ENCODE data around the gene UGT2A1.
A peak's percentile ranks its signal among the peaks of the same experiment; 100 is the strongest.
"Not testable (repeated sequence)": the region's sequence is repeated elsewhere in the genome, so short reads cannot be mapped to it uniquely, and the experiment has no call there.

UGT2A1 gene

DNA sequence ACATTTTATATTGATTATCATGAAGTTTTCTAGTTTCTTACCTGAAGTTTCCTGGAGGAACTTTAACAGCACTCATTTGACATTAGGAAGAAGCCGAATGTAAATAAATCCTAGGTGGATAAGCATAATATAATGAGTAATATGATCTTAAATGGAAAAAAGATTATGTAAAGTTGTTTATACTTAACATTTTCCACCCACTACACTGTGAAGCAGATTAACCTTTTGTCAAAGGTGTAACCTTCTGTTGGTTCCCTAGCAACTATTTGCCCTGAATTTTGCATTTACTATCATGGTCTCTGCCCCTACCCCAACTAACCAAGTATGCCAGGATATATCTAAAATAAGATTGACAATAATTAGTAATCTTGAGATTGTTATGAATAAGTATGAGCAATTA, at the start of gene UGT2A1:
Gene UGT2A1 (minus strand): TSS at position 101 of the 400 bp plus-strand sequence. CDS start 5,603 bp downstream, outside the sequence.
- H3K4me3 ChIP-seq, result no peak within 1 kb of the TSS
- peak within 1 kb of the TSS in 1 of 21 experiments; percentile 41 for H3K27ac ChIP-seq

DNA sequence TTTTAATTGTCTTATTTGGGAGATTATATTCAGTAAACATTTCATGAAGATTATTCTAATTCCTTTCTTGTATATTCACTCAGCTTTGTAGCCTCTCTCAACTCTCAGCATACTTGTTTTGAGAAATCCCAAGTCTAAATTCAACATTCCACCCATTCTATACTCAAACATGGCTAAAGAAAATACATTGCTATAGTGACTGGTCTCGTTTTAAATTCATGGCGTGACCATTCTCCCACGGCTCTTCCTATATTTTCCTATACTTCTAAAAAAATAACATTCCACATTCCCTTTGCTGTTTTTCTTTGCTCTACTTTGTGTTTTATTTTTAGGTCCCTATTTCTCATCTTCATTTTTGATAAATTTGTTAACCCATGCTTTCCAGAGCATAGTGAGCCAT, 49.2 kb upstream of the UGT2A1 start:
- no peak overlapping the region for H3K27ac ChIP-seq
- no peak overlapping the region for H3K4me3 ChIP-seq

DNA sequence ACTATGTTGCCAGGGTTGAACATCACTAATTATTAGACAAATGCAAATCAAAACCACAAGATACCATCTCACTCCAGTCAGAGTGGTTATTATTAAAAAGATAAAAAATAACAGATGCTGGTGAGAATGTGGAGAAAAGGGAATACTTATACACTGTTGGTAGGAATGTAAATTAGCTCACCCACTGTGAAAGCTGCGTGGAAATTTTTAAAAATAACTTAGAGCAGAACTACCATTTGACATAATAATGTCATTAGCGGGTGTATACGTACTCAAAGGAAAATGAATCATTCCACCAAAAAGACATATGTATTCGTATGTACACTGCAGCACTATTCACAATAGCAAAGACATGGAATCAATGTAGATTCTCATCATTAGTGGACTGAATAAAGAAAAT, 48.6 kb upstream of the UGT2A1 start:
- no peak overlapping the region for H3K4me3 ChIP-seq
- H3K27ac ChIP-seq, result no peak overlapping the region

DNA sequence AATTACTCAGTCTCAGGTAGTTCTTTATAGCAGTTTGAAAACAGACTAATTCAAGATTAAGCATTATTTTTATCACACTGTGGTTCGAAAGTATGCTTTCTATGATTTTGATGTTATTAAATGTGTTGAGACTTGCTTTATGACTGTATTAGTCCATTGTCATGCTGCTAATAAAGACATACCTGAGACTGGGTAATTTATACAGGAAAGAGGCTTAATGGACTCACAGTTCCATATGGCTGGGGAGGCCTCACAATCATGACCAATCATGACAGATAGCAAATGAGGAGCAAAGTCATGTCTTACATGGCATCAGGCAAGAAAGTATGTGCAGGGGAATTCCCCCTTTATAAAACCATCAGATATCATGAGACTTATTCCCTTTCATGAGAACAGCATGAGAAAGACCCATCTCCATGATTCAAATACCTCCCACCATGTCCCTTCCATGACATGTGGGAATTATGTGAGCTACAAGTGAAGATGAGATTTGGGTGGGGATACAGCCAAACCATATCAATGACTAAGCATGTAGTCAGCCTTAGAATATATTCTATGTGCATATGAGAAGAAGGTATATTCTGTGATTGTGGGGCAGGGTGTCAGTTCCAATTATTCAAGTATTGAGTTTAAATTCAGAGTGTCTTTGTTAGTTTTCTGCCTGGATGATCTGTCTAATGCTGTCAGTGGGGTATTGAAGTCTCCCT, 44.6 kb upstream of the UGT2A1 start:
- H3K4me3 ChIP-seq, result no peak overlapping the region

DNA sequence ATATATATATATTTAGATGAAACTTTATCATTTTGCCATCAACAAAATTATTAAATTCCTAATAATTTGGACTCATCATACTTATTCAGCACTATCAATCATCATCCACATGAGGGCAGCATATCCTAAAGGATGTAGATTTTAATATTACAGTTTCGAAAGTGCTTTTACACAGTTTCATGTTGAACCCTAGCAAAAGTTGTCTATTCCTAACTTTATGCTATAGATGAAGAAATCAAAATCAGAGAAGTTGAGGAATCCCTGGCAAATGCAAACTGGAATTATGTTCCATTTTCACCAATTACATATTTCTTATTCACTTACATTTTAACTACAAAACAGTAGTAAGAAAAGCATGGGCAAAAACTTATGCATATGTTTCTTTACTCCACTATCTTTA, 36.6 kb upstream of the UGT2A1 start:
- no peak overlapping the region for H3K27ac ChIP-seq
- no peak overlapping the region for H3K4me3 ChIP-seq

More for the DNA sequence above, 44.6 kb upstream of the UGT2A1 start:
- H3K27ac ChIP-seq, result no peak overlapping the region

DNA sequence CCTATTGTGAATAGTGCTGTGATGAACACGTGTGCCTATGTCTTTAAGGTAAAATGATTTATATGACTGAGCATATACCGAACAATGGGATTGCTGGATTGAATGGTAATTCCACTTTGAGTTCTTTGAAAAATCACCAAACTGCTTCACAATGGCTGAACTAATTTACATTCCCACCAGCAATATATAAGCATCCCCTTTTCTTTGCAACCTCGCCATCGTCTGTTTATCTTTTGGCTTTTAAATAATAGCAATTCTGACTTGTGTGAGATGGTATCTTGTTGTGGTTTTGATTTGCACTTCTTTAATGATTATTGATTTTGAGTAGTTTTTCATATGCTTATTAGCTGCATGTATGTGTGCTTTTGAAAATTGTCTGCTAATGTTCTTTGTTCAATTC, 31.8 kb upstream of the UGT2A1 start:
- H3K4me3 ChIP-seq, result no peak overlapping the region
- H3K27ac ChIP-seq, result no peak overlapping the region

DNA sequence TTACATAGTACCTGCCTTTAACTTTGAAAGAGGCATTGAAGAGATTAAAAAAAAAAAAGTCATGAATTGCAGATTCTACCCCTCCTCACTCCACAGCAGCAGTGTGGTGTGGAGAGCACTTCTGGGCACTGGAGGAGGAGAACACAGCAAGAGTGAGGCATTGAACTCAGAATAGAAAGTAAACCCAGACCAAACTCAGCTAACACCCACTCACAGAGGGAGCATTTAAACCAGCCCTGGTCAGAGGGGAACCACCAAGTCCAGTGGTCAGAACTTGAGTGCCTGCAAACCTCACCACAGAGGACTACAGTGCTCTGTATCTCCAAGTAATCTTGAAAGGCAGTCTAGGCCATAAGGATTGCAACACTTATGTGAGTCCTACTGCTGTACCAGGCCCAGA, 15.6 kb upstream of the UGT2A1 start:
- H3K4me3 ChIP-seq, result no peak overlapping the region
- no peak overlapping the region for H3K27ac ChIP-seq

DNA sequence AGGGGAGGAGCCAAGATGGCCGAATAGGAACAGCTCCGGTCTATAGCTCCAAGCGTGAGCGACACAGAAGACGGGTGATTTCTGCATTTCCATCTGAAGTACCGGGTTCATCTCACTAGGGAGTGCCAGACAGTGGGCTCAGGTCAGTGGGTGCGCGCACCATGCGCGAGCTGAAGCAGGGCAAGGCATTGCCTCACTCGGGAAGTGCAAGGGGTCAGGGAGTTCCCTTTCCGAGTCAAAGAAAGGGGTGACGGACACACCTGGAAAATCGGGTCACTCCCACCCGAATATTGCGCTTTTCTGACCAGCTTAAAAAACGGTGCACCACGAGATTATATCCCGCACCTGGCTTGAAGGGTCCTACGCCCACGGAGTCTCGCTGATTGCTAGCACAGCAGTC, 11.0 kb upstream of the UGT2A1 start:
- not testable (repeated sequence) for H3K4me3 ChIP-seq, H3K27ac ChIP-seq

DNA sequence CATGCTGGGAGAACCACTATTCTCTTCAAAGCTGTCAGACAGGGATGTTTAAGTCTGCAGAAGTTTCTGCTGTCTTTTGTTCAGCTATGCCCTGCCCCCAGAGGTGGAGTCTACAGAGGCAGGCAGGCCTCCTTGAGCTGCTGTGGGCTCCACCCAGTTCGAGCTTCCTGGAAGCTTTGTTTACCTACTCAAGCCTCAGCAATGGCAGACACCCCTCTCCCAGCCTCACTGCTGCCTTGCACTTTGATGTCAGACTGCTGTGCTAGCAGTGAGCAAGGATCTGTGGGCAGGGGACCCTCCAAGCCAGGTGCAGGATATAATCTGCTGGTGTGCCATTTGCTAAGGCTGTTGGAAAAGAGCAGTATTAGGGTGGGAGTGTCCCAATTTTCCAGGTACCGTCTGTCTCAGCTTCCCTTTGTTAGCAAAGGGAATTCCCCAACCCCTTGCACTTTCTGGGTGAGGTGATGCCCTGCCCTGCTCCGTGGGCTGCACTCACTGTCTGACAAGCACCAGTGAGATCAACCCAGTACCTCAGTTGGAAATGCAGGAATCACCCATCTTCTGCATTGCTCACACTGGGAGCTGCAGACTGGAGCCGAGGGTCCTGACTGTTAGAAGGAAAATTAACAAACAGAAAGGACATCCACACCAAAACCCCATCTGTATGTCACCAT, 8.2 kb upstream of the UGT2A1 start:
- not testable (repeated sequence) for H3K4me3 ChIP-seq, H3K27ac ChIP-seq

DNA sequence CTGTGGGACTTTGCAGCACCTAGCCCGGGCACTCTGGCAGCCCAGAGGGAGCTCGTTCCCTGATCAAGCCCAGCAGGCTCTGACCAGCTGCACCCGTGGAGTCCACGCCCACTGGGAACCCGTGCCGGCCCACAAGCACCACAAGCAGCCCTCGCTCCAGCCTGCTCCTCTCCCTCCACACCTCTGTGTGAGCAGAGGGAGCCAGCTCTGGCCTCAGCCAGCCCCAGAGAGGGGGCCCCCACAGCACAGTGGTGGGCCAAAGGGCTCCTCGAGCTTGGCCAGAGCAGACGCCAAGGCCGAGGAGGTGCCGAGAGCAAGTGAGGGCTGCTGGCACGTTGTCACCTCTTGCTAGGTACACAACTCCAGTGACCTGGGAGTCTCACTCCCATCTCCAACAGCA, 5.1 kb upstream of the UGT2A1 start:
- Histone ChIP-seq H3K4me3 (no peak overlapping the region), H3K27ac (no peak overlapping the region)

DNA sequence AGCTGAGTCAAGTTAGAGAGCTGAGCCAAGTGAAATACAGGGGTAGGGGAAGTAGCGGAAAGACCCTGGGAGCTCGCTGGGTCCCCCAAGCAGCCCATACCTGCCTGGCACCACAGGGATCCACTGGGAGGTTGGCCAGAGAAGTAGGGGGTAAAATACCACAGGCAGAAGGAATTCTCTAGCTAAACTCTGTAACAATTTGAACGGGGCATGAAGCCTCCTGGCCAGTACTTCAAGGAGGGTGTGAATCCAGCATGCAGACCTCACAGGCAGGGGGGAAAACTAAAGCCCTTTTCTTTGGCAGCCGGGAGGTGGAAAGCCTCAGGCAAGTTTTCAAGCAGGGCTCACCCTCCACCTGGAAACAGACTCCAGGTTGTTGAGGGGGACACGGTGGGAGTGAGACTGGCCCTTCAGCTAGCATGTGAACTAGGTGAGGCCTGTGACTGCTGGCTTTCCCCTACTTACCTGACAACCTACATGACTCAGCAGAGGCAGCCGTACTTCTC, 3.7 kb upstream of the UGT2A1 start:
- no peak overlapping the region for H3K27ac ChIP-seq
- no peak overlapping the region for H3K4me3 ChIP-seq

DNA sequence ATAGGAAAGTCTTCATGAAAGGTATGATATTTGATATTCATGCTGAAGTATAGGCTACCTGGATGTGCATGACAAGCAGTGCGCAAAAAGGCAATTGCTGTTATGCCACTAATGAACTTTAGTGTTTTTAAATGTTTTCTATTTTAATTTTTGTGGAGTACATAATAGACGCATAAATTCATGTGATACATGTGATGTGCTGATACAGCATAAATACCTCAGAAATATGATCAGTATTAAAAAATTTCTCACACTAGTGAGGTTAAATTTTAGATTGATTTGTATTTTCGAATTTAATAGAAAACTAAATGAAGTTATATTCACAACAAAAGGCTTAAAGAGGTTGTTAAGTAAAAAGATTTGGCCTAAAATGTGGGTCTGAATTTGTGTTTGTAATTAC, 2.2 kb downstream of the UGT2A1 start:
- H3K27ac ChIP-seq, result no peak overlapping the region
- no peak overlapping the region for H3K4me3 ChIP-seq

DNA sequence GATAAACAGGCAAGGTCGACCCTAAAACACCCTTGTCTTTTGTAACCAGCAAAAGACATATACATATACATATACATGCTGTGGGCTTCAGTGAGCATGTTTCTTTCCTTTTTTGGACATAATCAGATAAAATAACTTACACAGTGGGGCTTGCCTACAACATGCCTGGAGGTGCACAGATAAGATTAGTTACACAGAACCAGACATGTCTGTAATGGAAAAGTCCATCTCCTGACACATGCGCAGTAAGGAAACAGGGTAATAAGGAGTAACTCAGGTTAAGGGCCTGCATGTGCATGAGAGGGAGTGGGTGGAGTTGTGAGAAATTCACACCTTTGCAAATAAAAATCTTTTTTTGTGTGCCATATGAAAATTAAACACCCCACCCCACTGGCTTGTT, 3.4 kb downstream of the UGT2A1 start:
- peak overlapping the region in 6 of 21 experiments; percentile 44 to 67 (median 60) for H3K27ac ChIP-seq
- H3K4me3 ChIP-seq, result no peak overlapping the region

DNA sequence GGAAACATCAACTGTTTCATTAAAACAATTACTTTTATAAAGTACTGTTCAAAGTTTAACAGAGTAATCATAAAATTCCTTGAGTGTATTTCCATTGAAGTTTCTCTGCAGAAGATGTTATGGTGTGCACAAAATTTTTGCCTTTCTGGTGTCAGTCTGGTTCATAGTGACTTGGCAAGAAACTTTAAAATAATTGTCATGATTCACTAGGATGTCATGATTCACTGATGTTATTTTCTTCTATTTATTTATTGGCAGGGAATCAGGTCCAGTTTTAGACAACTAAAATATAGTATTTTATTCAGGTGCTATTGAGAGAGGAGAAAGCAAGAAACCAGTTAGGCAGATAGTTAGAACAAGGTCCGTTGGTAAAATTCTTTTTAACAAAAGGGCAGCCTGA, 3.8 kb downstream of the UGT2A1 start:
- Histone ChIP-seq H3K4me3 (no peak overlapping the region), H3K27ac (peak overlapping the region in 6 of 21 experiments; percentile 44 to 67 (median 51))

DNA sequence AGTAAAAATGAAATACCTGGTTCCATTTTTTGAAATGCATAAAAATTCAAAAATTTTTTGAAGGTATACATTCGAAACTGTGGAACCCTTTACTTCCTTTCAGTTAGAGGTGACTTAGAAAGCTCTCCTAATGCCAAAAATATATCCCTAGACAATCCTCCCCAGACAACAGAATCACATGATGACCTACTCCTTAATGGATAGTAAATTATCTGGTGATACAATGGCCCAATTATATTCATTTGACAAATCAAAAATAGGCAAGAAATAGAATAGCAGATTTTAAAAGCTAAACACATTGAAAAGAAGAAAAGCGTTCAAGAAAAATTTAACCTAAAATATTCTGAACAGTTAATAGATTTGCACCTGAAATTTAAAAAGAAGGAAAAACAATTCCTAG, 10.1 kb downstream of the UGT2A1 start:
- no peak overlapping the region for H3K27ac ChIP-seq
- H3K4me3 ChIP-seq, result no peak overlapping the region

DNA sequence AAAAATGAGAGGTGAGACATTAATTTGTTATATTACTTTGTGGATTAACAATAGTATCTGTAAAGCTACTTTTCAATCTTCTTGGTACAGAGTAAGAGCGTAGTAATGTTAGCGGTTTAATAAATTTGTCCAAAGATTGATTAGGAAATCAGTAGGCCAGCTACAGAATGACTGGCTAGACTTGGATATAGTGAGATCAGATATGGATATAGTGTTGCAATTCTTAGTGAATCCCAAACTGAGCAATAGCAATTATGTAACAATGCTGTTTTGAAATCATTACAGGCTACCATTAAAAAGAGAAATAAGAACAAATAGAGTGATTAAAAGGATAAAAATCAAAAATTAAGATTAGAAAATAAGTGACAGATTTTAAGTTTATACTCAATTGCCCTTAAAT, 12.8 kb downstream of the UGT2A1 start:
- no peak overlapping the region for H3K4me3 ChIP-seq
- no peak overlapping the region for H3K27ac ChIP-seq

DNA sequence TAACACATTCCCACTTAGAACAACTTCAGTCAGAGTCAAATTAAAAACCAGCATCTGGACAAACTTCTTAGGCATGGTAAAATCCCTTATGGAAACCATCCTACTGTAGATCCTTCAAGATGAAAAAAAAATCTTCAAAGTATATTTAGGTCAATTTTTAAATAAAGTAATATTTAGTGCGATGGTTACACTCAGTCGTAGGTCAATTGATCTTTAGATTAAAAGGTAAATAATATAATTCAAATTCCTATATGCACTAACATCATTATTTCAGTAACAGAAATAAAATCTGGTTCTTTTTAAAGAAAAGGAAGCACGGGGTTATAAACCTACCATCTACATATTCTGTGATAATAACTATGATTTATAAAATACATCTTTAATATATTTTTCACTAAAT, 13.5 kb downstream of the UGT2A1 start, which contains the start of gene UGT2A2:
Gene UGT2A2 (minus strand): TSS at position 101 of the 400 bp plus-strand sequence. CDS start 2 bp downstream, at position 99.
- Histone ChIP-seq H3K27ac (no peak within 1 kb of the TSS), H3K4me3 (no peak within 1 kb of the TSS)

DNA sequence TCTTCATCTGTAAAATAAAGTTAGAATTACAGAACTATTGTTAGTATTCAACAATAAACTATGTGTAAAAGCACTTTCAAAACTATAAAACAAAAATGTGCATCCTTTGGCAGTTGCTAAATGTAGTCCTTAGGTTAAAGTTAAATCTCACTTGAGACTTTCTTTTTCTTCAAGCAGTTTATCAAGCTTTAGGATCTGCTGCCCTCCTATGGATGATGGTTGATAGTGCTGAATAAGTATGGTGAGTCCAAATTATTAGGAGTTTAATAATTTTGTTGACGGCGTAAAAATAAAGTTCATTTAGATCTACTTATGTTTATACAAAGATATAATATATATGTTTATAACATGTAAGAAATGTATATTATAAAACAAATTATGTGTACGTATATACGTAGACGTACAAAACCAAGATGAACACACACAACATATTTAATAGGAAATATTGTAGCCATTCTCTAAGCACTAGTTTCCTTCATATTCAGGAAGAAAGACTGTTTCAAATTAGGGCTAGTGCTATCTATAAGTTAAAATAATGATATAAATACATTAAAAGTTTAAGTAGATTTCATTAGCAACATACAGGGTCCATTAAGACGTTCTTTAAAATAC, 35.9 kb downstream of the UGT2A1 start:
- H3K4me3 ChIP-seq, result no peak overlapping the region
- no peak overlapping the region for H3K27ac ChIP-seq

DNA sequence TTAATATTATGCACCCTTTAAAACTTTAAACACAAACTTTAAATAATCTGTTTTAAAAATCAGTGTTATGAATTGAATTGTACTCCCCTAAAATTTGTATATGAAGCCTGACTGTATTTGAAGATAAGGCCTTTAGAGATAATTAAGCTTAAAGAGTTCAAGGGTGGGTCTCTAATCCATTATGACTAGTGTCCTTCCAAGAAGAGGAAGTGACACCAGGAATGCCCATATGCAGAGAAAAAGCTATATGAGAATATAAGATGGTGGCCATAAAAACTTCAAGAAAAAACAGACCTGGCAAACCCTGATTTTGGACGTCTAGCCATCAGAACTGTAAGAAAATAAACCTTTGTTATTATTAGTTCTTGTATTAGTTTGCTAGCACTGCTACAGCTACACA, 42.6 kb downstream of the UGT2A1 start:
- no peak overlapping the region for H3K4me3 ChIP-seq
- no peak overlapping the region for H3K27ac ChIP-seq

DNA sequence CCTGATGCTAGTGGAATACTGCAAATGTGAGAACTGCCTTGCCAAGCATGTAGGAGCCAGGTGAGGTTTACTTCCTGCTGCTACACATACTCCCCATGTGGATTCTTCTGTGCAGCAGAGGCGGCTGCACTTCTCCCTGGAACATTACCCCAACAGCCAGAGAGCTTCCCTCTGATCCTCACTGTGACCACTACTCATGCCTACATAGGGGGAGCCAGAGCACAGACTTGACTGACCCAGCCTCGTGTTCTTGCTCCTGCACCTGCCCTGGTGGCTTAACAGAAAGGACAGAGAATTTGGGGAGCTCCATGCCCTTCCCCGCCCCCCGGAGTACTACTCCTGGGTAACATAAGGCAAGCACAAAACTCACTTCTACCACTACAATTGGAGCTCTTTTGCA, 52.0 kb downstream of the UGT2A1 start:
- Histone ChIP-seq H3K4me3 (no peak overlapping the region), H3K27ac (no peak overlapping the region)

DNA sequence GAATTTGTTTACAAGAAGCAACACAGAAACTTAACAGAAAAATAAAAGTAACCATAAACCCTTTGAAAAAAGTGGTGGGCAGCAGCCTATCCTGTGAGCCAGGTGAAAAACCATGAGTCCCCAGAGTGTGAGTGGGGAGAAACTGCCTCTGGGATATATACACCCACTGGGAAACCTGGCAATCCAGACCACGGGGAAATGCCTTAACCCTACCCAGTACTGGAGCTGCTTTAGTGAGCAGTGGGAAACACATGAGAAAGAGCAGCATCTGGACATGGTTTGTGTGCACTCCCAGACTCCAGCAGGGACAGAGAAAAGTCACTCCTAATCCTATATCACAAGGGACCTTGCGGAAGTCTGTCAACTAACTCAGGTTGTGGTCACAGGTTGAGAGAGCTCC, 53.0 kb downstream of the UGT2A1 start:
- Histone ChIP-seq H3K27ac (no peak overlapping the region), H3K4me3 (no peak overlapping the region)

All from skin epidermis (tissue), 12 donors.